Raji (cell line): Measurements from ENCODE around the gene TP53BP2.

ENCODE experiments used
- POLR2A ChIP-seq: IDR thresholded peaks from 2 replicates; pipeline ENCODE4 v1.6.1; 2011; ENCODE audit warnings: low read depth, low read length, control low read depth; ENCODE audit not compliant: insufficient read depth

Gene TP53BP2

GRCh38 chr1:223748405-223748772 is 97.4 kb downstream of the TP53BP2 start:
- TF ChIP-seq POLR2A: no peak

DNA sequence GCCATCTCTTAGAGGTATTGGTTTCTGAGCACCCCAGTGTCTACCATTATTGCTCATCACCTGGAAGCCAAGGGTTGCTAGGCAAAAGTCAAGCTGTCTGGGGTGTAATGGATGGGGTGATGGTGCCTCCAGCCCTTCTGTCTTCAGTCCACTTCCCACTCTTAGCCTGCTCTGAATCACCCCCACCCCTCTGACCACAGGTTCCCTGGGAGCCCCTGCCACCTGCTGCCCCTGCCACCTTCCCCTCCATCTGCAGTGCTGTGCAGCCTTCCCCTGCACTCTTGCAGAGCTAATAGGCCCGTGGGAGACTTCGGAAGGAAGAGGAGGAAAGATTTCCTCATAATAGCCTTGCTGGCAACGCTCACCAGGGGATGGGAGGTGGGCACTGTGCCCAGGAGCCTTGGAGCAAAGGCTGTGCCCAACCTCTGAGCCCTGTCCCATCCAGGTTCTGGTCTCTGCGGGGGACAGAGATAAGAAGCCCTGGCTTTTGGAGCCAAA is 97.9 kb downstream of the TP53BP2 start:
- no peak for TF ChIP-seq POLR2A

DNA sequence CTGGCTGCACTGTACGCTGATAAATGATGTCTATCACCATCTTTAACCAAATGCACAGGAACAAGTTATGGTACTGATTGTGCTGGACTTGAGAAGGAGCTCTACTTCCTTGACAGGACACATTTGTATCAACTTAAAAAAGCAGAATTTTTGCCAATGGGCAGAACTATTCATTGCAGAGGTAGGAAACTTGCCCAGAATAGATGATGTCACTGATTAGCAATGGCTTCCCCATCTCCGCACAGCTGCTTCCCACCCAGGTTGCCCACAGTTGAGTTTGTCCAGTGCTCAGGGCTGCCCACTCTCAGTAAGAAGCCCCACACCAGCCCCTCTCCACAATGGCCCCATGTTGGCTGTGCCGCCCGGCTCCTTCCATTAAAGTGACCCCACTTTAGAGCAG is 100.0 kb downstream of the TP53BP2 start:
- TF ChIP-seq POLR2A: no peak

- TF ChIP-seq POLR2A: no peak
Measured at GRCh38 chr1:223742856-223743517, 102.8 kb downstream of the TP53BP2 start.

- no peak for TF ChIP-seq POLR2A
Measured at GRCh38 chr1:223741861-223742260, 103.9 kb downstream of the TP53BP2 start.

GRCh38 chr1:223739366-223740037 is 106.2 kb downstream of the TP53BP2 start:
- no peak for TF ChIP-seq POLR2A

GRCh38 chr1:223738465-223739365 is 107.0 kb downstream of the TP53BP2 start:
- no peak for TF ChIP-seq POLR2A

GRCh38 chr1:223737342-223737741 is 108.4 kb downstream of the TP53BP2 start:
- no peak for TF ChIP-seq POLR2A

DNA sequence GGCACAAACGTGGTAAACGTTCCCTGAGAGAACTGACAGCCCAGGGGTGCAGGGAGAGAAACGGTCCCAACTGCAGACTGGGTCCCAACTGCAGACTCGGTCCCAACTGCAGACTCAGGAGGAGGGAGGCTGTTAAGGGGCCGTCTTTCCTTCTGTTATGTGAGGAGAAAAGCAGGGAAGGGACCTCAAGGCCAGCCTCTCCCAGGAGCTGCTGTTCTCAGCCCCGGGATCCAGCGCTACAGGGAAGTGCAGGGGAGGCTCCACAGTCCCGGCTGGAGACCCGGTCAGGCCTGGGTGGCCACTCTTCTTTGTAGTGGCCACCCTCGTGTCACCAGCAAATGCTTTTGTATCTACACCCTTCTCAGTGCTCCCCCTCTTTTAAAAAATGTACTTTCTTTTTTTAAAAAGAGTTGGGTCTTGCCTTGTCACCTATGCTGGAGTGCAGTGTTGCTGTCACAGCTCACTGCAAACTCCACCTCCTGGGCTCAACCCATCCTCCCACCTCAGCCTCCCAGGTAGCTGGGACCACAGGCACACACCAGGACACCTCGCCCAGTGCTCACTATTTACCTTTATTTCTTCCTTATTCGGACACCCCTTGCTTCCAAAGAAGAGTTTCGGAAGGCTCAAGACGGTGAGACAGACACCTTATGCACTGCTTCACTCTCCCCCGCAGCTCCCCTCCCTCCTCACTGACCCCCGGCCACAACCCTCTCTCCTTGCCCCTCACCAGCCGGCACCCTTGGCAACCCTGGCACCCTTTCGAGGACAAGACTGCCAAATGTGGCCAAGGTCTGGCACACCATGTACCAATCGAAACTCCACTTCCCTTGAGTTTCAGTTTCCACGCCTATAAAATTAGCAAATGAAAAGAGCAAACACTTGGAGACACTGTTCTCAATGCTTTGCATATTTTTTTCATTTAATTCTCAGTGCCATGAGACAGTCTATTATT is 111.6 kb downstream of the TP53BP2 start:
- TF ChIP-seq POLR2A: no peak

GRCh38 chr1:223732993-223733798 is 112.6 kb downstream of the TP53BP2 start:
- no peak for TF ChIP-seq POLR2A

- no peak for TF ChIP-seq POLR2A
Measured at GRCh38 chr1:223731133-223731770, 114.5 kb downstream of the TP53BP2 start.

DNA sequence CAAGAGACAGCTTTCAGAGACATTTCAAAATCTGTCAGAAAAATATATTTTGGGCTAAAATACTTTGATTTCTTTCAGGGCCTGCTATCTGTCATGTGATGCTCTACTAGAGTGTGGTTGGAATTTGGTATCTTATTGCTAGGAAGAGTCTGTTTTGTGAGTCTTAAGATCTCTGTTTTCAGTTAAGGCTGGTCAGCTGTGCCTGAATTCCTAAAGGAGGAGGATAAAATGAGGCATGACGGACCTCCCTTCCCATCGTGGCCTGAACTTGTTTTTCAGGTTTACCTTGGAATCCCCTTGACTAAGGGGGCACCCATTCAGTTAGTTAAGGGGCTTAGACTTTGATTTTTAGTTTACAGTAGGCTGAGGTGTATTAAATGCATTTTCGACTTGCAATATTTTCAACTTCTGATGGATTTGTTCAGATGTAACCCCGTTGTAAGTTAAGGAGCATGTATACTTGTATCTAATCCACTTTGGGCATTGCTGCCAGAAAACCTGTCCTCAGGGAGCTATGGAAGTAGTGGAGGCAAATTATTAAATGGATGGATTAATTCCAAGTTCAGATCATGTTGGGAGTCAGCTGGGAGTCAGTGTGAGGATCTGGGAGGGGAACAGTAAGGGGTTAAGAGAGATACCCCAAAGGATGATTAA is 115.1 kb downstream of the TP53BP2 start:
- no peak for TF ChIP-seq POLR2A

GRCh38 chr1:223729906-223730305 is 115.8 kb downstream of the TP53BP2 start:
- no peak for TF ChIP-seq POLR2A
